ENCODE measurements around the gene EPS15. TPM values are rescaled to one million over a fixed set of nuclear protein-coding genes. Genes with fewer than 3 reads are reported as not detected.

Gene EPS15
- polyA plus RNA-seq, 1 of the 3 experiments (the other 2 are of a cell fraction): 17.0 TPM

GRCh38 chr1:51423073-51423821 lies 95.8 kb downstream of the EPS15 start:
- Histone ChIP-seq H3K4me2 (no peak overlapping the region), H3K9me2 (no peaks in the 10 kb centered on the region), H3K27me3 (ENCODE audit: insufficient read depth) (no peaks in the 10 kb centered on the region), H3K4me1 (ENCODE audit: control insufficient read depth in 1 of 2, insufficient read depth in 2 of 2, low read depth in 1 of 2, low read length in 1 of 2) (peaks cover 2 to 20% of the 10 kb centered on the region in 2 experiments; a peak in 2 of 4 replicates), H3K79me2 (ENCODE audit: insufficient read depth) (no peaks in the 10 kb centered on the region; the same call in 1 of the 2 replicates), H3K9me3 (no peaks in the 10 kb centered on the region), H3K9ac (no peak overlapping the region), H3F3A (replicated peaks; ENCODE audit: insufficient read depth) (peaks cover 11% of the 10 kb centered on the region), H3K4me3 (ENCODE audit: low read depth in 2 of 2, low read length in 1 of 2) (no peak overlapping the region), H3K36me3 (replicated peaks in 1 of 2; ENCODE audit: control insufficient read depth in 1 of 2, insufficient read depth in 2 of 2, low read length in 1 of 2) (peaks cover 29 to 64% of the 10 kb centered on the region in 2 experiments), H2AFZ (ENCODE audit: low read depth) (no peak overlapping the region), H3K27ac (ENCODE audit: low read depth in 2 of 2, low read length in 1 of 2) (0 out of 4 replicates have a peak overlapping the region, but pooled peaks of 1 of the 2 experiments have one; percentile 34), H4K20me1 (ENCODE audit: insufficient read depth) (no peaks in the 10 kb centered on the region)
- WGBS (ENCODE audit: low lambda C conversion rate): 95% methylated on average over 7 of the region's 7 CpGs
- ChIA-PET CTCF (interaction anchor here (0.6 to 0.9 kb wide), 2 partner anchors 40 to 146 kb away, joined by 3 read pairs; no protein-coding TSS in a partner anchor), POLR2A (no interaction called here)
- TF ChIP-seq ZBTB33 (IDR thresholded peaks at IDR 0.05; ENCODE audit: borderline replicate concordance, low read depth) (no peak), MAX (IDR thresholded peaks at IDR 0.05; ENCODE audit: low read depth) (no peak), RCOR1 (IDR thresholded peaks at IDR 0.05; ENCODE audit: low read length) (no peak), YY1 (IDR thresholded peaks at IDR 0.05; ENCODE audit: low read depth) (no peak), CHD2 (IDR thresholded peaks at IDR 0.05; ENCODE audit: low read length, partially characterized antibody) (no peak), FOSL2 (IDR thresholded peaks at IDR 0.05; ENCODE audit: borderline replicate concordance, low read depth) (no peak), TAF1 (IDR thresholded peaks at IDR 0.05; ENCODE audit: borderline replicate concordance, low read depth, low read length) (no peak), SIN3A (IDR thresholded peaks at IDR 0.05; ENCODE audit: borderline replicate concordance, low read depth, low read length) (no peak), RAD21 (IDR thresholded peaks at IDR 0.05; ENCODE audit: low read length) (no peak), TCF12 (IDR thresholded peaks at IDR 0.05) (no peak)
- no peak for DNase-seq

- POLR2A ChIA-PET: no interaction called here
- H3K4me1 ChIP-seq (ENCODE audit: control insufficient read depth in 1 of 2, insufficient read depth in 2 of 2, low read depth in 1 of 2, low read length in 1 of 2): peaks cover 2 to 27% of the 10 kb centered on the region in 2 experiments; a peak in 3 of 4 replicates
- no peak for DNase-seq
- CTCF ChIA-PET: interaction anchor here (0.6 to 0.9 kb wide), 2 partner anchors 41 to 145 kb away, joined by 3 read pairs; no protein-coding TSS in a partner anchor
- no peaks in the 10 kb centered on the region for H4K20me1 ChIP-seq (ENCODE audit: insufficient read depth)
- no peak overlapping the region for H2AFZ ChIP-seq (ENCODE audit: low read depth)
- peaks cover 30 to 56% of the 10 kb centered on the region in 2 experiments for H3K36me3 ChIP-seq (replicated peaks in 1 of 2; ENCODE audit: control insufficient read depth in 1 of 2, insufficient read depth in 2 of 2, low read length in 1 of 2)
- no peak overlapping the region for H3K4me3 ChIP-seq (ENCODE audit: low read depth in 2 of 2, low read length in 1 of 2)
- H3K79me2 ChIP-seq (ENCODE audit: insufficient read depth): no peaks in the 10 kb centered on the region; the same call in 1 of the 2 replicates
- H3F3A ChIP-seq (replicated peaks; ENCODE audit: insufficient read depth): peaks cover 18% of the 10 kb centered on the region
- no peaks in the 10 kb centered on the region for H3K27me3 ChIP-seq (ENCODE audit: insufficient read depth)
- no peaks in the 10 kb centered on the region for H3K9me3 ChIP-seq
- H3K9me2 ChIP-seq: no peaks in the 10 kb centered on the region
- WGBS (ENCODE audit: low lambda C conversion rate): 98% methylated on average over 8 of the region's 8 CpGs
- H3K4me2 ChIP-seq: no peak overlapping the region
- no peak overlapping the region for H3K9ac ChIP-seq
- peak overlapping the region in 1 of 2 experiments; percentile 36; a peak in 1 of 4 replicates for H3K27ac ChIP-seq (ENCODE audit: low read depth in 2 of 2, low read length in 1 of 2)
- TF ChIP-seq SIN3A (IDR thresholded peaks at IDR 0.05; ENCODE audit: borderline replicate concordance, low read depth, low read length) (no peak), MAX (IDR thresholded peaks at IDR 0.05; ENCODE audit: low read depth) (no peak), FOXJ3 (CRISPR knock-in tag; IDR thresholded peaks at IDR 0.05) (no peak), MEF2A (IDR thresholded peaks at IDR 0.05; ENCODE audit: borderline replicate concordance, low read depth) (no peak), GATA2 (CRISPR knock-in tag; IDR thresholded peaks at IDR 0.05) (no peak), PBX3 (IDR thresholded peaks at IDR 0.05) (no peak), RCOR1 (IDR thresholded peaks at IDR 0.05; ENCODE audit: low read length) (no peak), FOSL2 (IDR thresholded peaks at IDR 0.05; ENCODE audit: borderline replicate concordance, low read depth) (no peak), NFIC (IDR thresholded peaks at IDR 0.05; ENCODE audit: borderline replicate concordance) (no peak), RFX5 (IDR thresholded peaks at IDR 0.05; ENCODE audit: low read length) (no peak), EZH2phosphoT487 (IDR thresholded peaks at IDR 0.05; ENCODE audit: borderline replicate concordance, low read depth) (no peak), MXI1 (IDR thresholded peaks at IDR 0.05; ENCODE audit: low read depth, low read length) (no peak), IRF3 (IDR thresholded peaks at IDR 0.05; ENCODE audit: low read depth, low read length) (no peak)
These were observed 96.5 kb downstream of the EPS15 start for GRCh38 chr1:51422367-51423072.

All from SK-N-SH (cell line).